GM19099 (cell line): ENCODE results near the gene AFM.

Experiments
- POLR2A ChIP-seq: IDR thresholded peaks from 3 replicates; pipeline ENCODE4 v1.6.1; 2011; ENCODE audit warnings: low read depth; ENCODE audit not compliant: insufficient read length; ENCODE audit errors: extremely low read depth

AFM gene

DNA sequence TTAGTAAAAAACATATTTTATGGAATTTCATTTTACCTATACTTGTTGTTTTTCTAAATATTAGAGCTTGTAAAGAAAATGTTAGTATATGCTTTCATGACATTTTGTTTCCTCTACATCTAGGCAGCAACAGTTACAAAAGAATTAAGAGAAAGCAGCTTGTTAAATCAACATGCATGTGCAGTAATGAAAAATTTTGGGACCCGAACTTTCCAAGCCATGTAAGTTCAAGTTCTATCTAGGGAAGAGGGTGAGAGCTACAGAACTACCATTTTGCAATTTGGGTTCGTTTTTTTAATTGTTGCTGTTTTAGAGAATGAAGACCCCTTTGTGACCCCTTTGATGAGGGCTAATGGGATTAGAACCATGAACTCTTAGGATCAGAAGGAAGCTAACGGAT lies 38.3 kb upstream of the AFM start:
- no peak for TF ChIP-seq POLR2A

DNA sequence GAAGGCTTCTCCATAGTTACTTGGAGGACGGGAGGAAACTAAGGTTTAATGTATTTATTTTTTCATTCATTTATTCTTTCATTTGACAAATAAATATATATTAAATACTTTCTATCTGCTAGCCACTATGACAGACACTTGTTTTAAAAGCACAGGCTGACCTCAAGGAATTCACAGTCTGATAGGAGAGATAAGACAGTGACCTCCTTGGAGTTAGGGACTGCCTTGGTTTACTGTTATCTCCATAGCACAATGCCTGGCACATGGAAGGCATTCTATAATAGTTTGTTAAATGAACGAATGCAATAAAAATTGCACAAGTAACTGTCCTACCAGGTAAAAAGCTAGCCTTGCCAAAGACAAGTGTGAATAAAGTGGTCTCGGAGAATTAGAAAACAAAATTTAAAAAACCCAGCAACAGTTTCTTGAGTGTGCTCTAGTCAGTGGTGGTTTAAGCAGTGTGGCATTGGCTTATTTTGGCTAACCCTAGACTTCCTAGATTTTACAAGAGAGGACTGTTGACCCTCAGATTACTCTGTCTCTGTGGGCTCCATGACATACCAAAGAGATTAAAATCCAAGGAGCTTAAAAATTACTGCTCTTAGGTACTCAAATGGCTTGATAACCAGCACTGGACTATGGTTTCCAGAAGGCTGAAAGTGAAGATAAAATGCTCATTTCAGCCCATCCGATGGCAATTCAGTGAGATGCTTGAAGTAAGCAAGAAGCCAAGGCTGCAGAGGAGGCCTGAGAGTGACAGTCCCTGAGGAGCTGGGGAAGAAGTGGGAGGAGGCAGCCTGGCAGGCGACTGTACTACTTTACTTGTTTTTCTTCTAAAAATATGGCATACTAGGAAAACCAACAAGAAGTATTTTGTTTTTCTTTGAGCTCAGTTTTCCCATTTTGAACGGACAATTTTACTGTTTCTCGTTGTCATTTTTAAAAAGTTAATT lies 35.9 kb upstream of the AFM start:
- no peak for TF ChIP-seq POLR2A

DNA sequence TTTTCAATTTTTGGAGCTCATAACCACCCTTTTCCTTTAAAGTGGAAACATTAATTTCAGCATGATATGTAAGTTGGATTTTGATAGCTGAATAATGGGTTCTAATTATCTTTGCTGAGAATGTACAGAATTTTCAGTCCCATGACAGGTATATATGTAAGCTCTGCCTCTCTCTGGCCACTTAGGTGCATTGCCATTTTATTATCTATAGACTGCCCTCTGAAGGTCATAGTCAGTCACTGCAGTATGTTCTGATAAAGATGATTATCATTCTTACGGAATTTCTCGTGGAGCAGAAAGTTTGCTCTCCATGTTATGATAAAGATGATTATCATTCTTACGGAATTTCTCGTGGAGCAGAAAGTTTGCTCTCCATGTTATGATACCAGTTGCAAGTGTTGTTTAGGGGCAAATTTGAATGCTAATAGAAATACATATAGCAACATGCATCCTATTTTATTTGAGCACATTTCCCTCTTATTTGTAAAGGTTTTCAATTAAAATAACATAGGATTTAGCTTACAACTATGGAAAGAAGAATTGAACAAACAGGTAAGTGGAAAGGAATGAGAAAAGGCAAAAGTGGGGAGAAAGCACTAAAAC lies 35.1 kb upstream of the AFM start:
- TF ChIP-seq POLR2A: no peak

DNA sequence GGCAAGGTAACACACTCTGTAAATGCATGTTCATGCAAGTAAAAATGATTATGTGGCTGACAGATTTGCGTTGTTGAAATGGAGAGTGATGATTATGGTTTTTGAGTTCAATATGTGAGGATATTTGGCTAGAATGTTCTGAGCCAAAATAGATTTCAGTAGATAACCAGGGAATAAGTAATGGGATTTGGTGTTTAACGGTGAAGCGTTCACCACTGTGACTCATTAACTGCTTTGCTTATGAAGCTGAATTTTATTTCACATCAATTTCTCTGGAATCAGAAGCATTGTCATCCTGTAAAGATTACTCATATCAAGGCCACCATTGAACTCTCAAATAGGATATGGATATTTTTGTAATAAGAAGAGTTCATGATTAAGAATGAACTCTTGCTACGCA lies 33.9 kb upstream of the AFM start:
- no peak for TF ChIP-seq POLR2A

DNA sequence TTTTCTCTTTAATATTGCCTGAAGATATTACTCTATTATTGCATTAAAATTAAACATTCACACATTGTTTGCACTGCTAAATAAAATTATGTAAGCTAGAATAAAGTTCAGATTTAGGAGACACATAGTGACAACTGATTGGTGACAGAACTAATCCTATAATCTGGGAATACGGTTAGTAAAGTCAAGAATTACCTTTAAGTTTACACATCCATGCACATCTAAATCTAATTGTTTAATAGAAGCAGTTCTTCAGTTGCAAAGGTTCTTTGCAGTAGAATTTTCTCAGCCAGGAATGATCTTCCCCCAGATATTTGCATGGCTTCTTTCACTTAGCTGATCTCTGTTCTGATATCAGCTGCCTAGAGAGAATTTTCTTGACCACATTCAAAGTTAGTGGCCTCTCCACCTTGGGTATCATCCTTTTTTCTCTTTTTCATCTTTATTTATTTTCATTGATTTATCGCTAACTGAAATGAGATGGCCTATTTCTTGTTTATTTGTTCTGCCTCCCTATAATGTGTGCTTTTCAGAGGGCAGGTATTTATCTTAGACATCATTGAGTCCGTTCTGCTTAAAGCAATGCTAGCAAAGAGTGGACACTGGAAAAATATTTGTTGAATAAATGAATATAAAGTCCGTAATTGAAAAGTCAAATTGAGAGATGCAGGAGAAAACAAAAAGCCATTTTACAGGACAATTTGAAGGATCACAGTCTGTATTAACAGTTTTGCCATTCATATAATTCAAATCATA lies 32.9 kb upstream of the AFM start:
- no peak for TF ChIP-seq POLR2A

DNA sequence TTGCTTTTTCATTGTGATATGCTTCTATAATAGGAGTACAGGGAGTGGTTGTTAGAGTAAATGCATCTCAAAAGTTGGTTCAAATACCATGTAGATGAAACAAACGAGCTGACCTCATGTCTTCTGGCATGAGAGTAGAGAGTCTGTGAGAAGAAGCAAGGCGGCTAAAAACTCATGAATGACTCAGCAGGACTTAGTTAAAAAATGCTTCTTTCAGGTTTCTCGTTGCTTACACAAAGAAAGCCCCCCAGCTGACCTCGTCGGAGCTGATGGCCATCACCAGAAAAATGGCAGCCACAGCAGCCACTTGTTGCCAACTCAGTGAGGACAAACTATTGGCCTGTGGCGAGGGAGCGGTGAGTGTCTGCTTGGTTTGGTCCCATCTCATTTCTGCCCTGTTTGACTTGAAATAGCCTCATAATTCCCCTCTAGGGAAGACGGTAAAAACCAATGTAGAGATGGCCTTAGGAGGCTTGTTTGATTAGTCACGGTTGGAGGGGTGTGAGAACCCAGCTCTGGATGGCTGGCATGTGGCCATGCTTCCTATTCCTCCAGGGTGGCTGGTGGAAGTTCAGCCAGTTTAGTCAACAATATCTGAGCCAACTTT lies 31.0 kb upstream of the AFM start:
- no peak for TF ChIP-seq POLR2A

DNA sequence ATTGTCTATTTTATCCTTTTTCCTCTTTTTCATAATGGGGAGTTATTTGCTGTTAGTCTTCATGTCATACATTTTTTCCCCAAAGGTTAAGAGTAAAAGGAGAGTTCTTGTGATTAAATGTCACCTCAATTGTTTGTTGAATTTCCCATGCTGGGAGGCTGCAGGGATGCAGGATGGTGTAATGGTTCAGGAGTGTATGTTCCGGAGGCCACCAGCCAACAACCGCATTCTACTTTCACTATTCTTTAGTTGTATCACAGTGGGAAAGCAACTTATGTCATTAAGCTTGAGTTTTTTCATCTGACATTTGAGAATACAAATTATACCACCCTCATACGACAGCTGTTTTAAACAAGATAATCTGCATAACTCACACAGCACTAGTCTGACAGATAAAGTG lies 30.1 kb upstream of the AFM start:
- TF ChIP-seq POLR2A: no peak

DNA sequence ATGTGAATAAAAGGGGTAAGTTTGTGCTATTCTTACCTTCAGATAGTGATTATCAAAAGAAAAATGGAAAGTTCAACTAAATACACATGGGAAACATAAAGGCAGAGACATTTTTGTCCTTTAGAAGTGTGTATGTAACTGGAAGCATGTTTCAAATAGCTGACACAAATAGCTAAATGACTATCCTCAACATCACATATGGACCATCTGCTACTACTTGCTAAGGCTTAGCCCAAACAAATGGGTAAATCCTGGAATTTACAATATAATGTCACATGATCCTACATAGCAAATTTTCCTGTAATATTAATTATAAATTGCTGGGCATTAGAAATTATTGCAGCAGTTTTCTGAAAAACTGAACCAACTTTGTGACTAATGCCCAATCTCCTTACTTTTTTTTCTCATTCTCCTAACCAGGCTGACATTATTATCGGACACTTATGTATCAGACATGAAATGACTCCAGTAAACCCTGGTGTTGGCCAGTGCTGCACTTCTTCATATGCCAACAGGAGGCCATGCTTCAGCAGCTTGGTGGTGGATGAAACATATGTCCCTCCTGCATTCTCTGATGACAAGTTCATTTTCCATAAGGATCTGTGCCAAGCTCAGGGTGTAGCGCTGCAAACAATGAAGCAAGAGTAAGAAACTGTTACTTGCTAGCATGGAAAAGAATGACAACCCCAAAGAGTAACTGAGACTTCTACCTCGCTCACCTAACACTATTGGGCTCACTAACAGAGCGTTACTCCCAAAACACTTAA lies 29.4 kb upstream of the AFM start:
- no peak for TF ChIP-seq POLR2A

DNA sequence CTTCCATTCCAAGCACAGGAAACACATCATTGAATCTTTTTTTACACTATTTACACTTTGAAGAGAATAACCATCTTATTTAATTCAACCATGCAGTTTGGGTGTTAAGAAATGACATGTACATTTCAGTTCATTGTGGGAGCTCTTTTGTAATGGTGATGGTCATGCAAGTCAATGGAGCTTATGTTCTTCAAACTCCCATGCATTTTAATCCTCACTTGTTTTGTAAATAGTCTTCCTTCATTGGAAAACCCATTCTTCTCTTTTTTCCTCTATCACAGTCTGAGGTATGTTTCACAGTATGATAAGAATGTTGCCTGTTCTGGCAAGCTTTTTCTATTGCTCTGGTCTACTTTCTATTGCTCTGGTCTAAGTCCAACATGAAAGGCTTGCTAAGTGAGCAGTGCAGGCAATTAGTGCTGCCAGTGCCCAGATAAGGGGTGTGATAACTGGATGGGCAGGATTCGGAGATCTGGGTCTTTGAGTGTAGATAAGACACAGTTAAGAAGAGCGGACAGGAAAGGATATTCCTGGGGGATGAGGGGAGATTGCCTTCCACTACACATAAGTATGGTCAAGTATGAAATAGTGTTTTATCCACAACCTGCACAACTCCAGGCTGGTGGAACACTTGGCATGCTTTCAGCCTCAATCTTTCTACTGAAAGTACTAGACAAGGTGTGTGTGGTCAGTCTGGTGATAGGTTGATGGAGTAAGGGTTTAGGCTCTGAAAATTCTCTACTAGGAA lies 28.4 kb upstream of the AFM start:
- no peak for TF ChIP-seq POLR2A

DNA sequence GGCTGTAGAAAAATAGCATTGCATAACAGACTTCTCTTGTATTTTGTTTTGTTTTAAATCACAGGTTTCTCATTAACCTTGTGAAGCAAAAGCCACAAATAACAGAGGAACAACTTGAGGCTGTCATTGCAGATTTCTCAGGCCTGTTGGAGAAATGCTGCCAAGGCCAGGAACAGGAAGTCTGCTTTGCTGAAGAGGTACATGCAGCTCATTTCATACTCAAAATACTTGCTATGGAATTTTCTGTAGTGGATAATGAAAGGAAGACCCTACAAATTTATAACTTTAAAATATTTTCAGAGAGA lies 27.9 kb upstream of the AFM start:
- no peak for TF ChIP-seq POLR2A

DNA sequence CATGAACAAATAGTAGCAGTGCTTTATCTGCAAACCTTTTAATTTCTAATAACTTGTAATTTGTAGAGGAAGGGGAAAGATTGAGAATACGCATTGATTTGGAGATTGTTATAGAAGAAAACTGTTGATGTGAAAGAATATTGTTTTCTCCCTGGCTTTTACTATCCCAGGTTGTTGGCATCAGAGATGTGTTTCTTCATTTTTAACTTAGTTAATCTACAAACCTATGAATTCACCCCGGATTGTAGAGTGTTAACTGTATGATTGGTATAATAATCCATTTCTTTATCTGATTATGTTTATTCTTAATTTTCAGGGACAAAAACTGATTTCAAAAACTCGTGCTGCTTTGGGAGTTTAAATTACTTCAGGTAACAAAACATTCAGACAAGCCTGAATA lies 26.6 kb upstream of the AFM start:
- TF ChIP-seq POLR2A: no peak

DNA sequence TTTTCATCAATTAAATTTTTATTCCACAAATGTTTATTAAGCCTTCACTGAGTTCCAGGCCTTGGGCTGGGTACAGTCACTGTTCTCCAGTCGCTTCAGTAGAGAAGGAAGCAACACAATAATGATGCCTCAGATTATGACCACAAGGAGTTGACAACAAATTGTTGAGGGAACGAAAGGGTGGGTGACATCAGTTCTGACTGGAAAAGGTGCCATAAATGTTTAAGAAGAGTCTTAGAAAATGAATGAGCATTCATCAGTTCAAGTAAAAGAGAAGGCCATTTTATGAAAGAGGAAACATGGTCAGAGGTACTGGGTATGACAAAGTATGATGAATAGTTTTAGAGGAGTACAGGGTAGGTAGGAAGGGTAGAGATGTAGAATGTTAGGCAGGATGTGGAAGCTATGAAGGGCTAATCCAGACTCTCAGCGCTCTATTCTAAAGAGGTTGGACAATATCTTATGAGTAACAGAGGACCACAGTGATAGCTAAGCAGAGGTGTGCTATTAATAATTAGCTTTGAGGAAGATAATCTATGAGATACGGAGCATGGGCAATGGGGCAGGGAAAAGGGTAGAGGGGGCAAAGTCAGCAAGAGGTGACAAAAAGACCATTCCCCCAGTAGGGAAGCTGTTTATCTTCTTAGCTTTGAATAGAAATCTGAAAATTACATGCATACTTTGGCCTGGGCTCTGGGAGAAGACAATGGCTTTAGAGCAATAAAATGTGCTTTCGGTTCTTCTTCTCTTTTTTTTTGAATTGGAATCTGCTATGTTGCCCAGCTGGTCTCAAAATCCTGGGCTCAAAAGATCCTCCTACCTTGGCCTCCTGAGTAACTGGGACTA lies 25.1 kb upstream of the AFM start:
- no peak for TF ChIP-seq POLR2A
